ENCODE measurements around the gene ARAF. TPM values are rescaled to one million over a fixed set of nuclear protein-coding genes. Genes with fewer than 3 reads are reported as not detected.
A peak's percentile ranks its signal among the peaks of the same experiment; 100 is the strongest.

ARAF gene
- total RNA-seq, 1 experiment from 2014 or later = 9.3 TPM

GRCh38 chrX:47576021-47576898, 15.3 kb downstream of the ARAF start:
- H3K9me3 ChIP-seq = no peaks in the 10 kb centered on the region

GRCh38 chrX:47577424-47577823, 16.4 kb downstream of the ARAF start:
- peak; percentile 15 for DNase-seq
- Histone ChIP-seq H3K36me3 (no peaks in the 10 kb centered on the region), H3K4me3 (no peak overlapping the region), H3K9me3 (no peaks in the 10 kb centered on the region), H3K27me3 (no peaks in the 10 kb centered on the region)

More at GRCh38 chrX:47576021-47576898, 15.3 kb downstream of the ARAF start:
- no peak for DNase-seq
- Histone ChIP-seq H3K36me3 (no peaks in the 10 kb centered on the region; the same call in 1 of the 2 replicates), H3K27me3 (no peaks in the 10 kb centered on the region), H3K4me3 (no peak overlapping the region)

- Histone ChIP-seq H3K36me3 (no peaks in the 10 kb centered on the region), H3K4me3 (no peak overlapping the region), H3K9me3 (no peaks in the 10 kb centered on the region), H3K27me3 (no peaks in the 10 kb centered on the region)
- no peak for DNase-seq
These were observed 16.9 kb downstream of the ARAF start for GRCh38 chrX:47577901-47578300.

- H3K9me3 ChIP-seq = no peaks in the 10 kb centered on the region
- no peaks in the 10 kb centered on the region for H3K27me3 ChIP-seq
- no peak overlapping the region for H3K4me3 ChIP-seq
- DNase-seq = no peak
- H3K36me3 ChIP-seq = peaks cover 2% of the 10 kb centered on the region
These were observed 17.7 kb downstream of the ARAF start for GRCh38 chrX:47578692-47579091.

GRCh38 chrX:47579537-47579936, 18.5 kb downstream of the ARAF start:
- DNase-seq = peak; percentile 78
- H3K27me3 ChIP-seq = no peaks in the 10 kb centered on the region
- H3K36me3 ChIP-seq = peaks cover 7% of the 10 kb centered on the region
- no peak overlapping the region for H3K4me3 ChIP-seq
- no peaks in the 10 kb centered on the region for H3K9me3 ChIP-seq

- no peaks in the 10 kb centered on the region for H3K27me3 ChIP-seq
- H3K4me3 ChIP-seq = peak within 1 kb of the TSS; percentile 84
- H3K9me3 ChIP-seq = no peaks in the 10 kb centered on the region
- peaks cover 20% of the 10 kb centered on the region for H3K36me3 ChIP-seq
- peak; percentile 96 for DNase-seq
These were observed 21.0 kb downstream of the ARAF start, which contains the start of gene TIMP1 for GRCh38 chrX:47581731-47582647. TSS of gene TIMP1 (plus strand) at chrX:47582436. CDS start at chrX:47583416, 980 bp downstream.

- H3K9me3 ChIP-seq = no peaks in the 10 kb centered on the region
- H3K27me3 ChIP-seq = no peaks in the 10 kb centered on the region
- H3K36me3 ChIP-seq = peaks cover 20% of the 10 kb centered on the region
- H3K4me3 ChIP-seq = peak overlapping the region; percentile 84
- no peak for DNase-seq
These were observed 22.3 kb downstream of the ARAF start for GRCh38 chrX:47583240-47583861.

GRCh38 chrX:47584714-47585113, 23.7 kb downstream of the ARAF start:
- Histone ChIP-seq H3K4me3 (no peak overlapping the region; the same call in 1 of the 2 replicates), H3K9me3 (no peaks in the 10 kb centered on the region)
- no peak for DNase-seq

GRCh38 chrX:47585273-47585672, 24.3 kb downstream of the ARAF start:
- H3K9me3 ChIP-seq = no peaks in the 10 kb centered on the region
- no peak for DNase-seq
- H3K36me3 ChIP-seq = peaks cover 20% of the 10 kb centered on the region
- H3K27me3 ChIP-seq = no peaks in the 10 kb centered on the region
- H3K4me3 ChIP-seq = no peak overlapping the region

More at GRCh38 chrX:47584714-47585113, 23.7 kb downstream of the ARAF start:
- no peaks in the 10 kb centered on the region for H3K27me3 ChIP-seq
- peaks cover 20% of the 10 kb centered on the region for H3K36me3 ChIP-seq

- DNase-seq = no peak
- H3K4me3 ChIP-seq = no peak overlapping the region
These were observed 25.2 kb downstream of the ARAF start for GRCh38 chrX:47586043-47586787.

GRCh38 chrX:47587091-47587891, 26.3 kb downstream of the ARAF start:
- H3K4me3 ChIP-seq = no peak overlapping the region
- peaks cover 20% of the 10 kb centered on the region for H3K36me3 ChIP-seq
- H3K27me3 ChIP-seq = no peaks in the 10 kb centered on the region
- H3K9me3 ChIP-seq = no peaks in the 10 kb centered on the region
- no peak for DNase-seq

More at GRCh38 chrX:47586043-47586787, 25.2 kb downstream of the ARAF start:
- Histone ChIP-seq H3K36me3 (peaks cover 20% of the 10 kb centered on the region), H3K27me3 (no peaks in the 10 kb centered on the region), H3K9me3 (no peaks in the 10 kb centered on the region)

GRCh38 chrX:47587906-47588735, 27.1 kb downstream of the ARAF start:
- no peaks in the 10 kb centered on the region for H3K27me3 ChIP-seq
- no peak overlapping the region for H3K4me3 ChIP-seq
- no peaks in the 10 kb centered on the region for H3K9me3 ChIP-seq
- no peak for DNase-seq
- H3K36me3 ChIP-seq = peaks cover 20% of the 10 kb centered on the region

- no peaks in the 10 kb centered on the region for H3K36me3 ChIP-seq
- H3K4me3 ChIP-seq = no peak overlapping the region
- DNase-seq = no peak
- H3K27me3 ChIP-seq = no peaks in the 10 kb centered on the region
- H3K9me3 ChIP-seq = no peaks in the 10 kb centered on the region
These were observed 30.0 kb downstream of the ARAF start for GRCh38 chrX:47590984-47591383.

GRCh38 chrX:47593522-47593921, 32.5 kb downstream of the ARAF start:
- H3K9me3 ChIP-seq = peaks cover 2% of the 10 kb centered on the region; the same call in 1 of the 2 replicates
- H3K36me3 ChIP-seq = no peaks in the 10 kb centered on the region
- H3K4me3 ChIP-seq = no peak overlapping the region
- no peaks in the 10 kb centered on the region for H3K27me3 ChIP-seq
- DNase-seq = no peak

Measured in MG63 (cell line).